Stimulated activated CD4-positive, alpha-beta T cell treated with anti-CD3 and anti-CD28 coated beads, Interleukin-12 subunit alpha, Interleukin-12 subunit beta, amount 100 ng/mL, for 48 hours (primary cell): ENCODE results near the gene TMEM106C.

ENCODE experiments used
- DNase-seq, 3 donors: peaks; one replicate each; pipeline ENCODE4 v3.0.0-alpha.2; 2020; ENCODE audit warnings: low read depth in 2 of 3, low spot score in 1 of 3

The TMEM106C gene

DNA sequence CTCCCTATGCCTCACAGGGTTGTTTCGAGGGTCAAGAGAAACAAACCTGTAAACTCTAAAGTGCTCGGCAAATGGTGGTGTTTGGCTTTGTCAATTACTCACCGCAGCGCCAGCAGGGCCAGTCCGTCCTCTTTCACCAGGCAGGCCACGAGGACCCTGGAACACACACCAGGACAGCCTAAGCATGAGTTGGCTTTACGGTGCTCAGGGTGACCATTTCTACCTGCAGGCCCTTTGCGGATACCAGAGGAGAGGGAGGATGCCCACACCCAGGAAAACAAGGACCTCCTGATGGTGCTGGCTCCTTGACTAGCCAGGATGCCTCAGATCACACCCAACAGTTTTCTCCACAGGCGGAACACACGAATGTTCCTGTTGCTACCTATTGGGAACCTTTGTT is 29.4 kb downstream of the TMEM106C start:
- no peak for DNase-seq

DNA sequence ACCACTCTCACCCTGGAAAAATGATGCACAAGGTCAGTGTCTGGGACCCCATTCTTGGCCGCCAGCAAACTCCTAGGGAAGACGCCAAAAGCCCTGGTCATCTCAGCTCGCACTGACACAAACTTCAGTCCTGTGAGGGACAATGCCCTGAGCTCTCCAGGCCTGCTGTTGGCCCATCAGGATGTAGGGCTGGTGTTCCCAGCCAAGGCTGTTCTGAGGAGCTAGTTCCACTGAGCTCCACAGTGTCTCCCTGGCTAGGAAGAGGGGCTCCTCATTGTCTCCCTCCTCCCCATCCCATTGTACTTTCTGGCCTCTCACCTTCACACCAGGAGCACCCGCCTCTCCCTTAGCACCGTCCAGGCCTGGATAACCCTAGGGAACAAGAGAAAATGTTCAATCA is 30.1 kb downstream of the TMEM106C start:
- no peak for DNase-seq

DNA sequence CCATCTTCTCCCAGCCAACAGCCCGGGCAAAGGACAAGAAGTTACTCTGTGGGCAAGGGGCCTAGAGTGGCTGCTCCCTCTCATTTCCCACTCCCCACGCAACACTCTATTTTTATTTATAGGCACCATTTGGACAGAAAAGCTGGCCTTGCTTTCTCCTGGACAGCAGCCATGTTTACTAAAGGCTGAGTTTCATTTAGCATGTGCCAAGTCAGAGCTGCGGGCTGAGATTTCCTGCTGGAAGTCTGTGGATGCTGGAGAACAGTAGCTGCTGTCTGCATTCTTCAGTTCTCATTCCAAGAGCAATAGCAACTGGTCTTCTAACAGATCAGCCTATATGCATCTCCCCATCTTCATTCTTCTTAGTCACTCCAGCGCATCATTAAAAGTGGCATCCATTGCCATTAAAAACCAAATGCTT is 32.6 kb downstream of the TMEM106C start:
- no peak for DNase-seq

DNA sequence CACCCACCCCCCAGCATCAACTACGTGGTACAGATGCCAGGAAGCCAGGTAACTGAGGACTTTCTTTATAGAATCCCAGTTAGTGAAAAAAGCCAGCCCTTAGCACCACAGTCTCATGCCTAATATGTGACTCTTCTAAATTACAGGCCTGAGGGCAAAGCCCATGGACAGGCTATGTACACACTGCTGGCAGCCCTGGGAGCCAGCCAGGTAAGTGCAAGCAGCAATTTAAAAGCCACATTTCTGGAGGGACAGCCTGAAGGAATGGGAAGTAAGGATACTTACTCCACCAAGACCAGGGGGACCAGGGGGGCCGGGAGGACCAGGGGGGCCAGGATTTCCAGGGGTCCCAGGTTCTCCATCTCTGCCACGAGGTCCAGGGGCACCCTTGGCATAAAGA is 33.9 kb downstream of the TMEM106C start:
- DNase-seq, result no peak

DNA sequence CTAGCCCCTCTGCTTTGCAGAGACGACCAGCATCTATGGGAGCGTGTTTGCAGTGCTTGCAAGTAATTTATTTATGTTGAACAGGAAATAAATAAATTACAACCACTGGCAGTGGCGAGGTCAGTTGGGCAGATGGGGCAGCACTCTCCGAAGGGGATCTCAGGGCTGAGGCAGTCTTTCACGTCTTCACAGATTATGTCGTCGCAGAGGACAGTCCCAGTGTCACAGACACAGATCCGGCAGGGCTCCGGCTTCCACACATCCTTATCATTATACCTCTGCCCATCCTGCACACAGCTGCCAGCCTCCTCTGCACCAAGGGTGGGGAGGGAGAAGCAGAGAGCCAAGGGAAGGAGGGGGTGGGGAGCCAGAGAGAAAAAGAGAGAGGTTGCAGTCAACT is 36.4 kb downstream of the TMEM106C start:
- no peak for DNase-seq

DNA sequence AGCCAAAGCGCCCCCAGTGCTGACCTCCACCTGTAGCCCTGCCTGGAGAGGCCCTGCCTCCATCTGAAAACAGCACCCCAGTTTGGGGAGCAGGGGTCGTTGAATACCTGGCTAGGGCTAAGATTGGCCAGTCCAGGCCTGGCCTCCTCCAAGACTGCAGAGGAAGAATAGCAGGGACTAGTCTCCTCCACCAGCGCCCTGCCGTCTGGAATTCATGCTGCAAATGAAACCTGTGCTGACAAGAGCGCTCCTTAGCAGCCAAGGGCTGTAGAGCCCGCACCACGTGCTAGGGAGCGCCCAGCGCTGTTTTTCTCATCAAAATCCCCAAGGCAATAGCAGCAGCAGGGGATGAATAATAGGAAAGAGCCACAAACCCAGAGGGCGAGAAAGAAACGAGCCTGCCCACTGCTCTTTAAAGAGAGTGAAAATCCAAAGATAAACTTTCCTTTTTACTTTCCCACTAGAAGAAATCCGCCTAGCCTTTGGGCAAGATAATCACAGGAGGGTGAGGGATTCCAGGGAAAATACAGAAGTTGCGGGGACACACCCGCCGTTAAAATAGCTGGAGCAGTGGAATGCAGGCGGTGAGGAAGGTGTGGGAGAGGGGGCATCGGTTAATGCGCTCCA is 37.6 kb downstream of the TMEM106C start:
- no peak for DNase-seq

DNA sequence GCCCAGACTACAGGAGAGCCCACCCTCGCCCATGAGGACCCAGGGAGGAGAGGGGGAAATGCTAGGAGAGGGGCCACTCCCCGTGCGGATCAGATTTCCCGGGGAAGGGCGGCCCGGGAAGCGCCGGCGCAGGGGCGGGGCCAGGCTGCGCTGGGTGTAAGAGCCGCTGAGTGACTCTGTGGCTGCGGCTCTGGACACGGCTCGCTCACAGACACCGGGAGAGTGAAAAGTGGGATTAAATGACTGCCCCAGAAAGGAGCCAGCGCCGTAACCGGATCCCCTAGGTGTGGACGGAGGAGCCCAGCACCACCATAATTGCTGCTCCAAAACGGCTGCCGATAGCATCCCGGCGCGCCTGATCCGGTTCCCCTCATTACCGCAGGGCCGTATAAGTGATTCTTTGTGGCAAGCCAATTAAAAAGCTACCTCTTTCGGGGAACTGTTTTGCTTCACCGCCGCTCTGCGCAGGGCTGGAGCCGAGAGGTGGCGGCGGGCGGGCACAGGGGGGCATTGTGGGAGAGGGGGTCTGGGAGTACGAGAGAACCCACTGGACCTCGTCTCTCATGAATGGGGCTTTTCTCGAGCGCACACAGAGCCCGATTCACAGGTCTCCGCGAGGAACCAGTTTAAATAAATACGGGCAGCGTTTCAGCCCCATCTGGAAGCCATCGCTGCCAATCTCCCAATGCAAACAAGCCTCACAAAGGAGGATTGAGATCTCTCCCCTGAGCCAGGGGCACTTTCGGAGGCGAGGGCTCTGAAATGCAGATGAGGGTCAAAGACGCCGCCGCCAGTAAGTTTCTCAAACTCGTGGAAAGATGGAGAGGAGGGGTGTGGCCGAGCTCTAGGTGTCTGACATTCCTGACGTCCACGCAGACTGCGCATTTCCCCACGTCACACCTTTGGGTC is 38.4 kb downstream of the TMEM106C start:
- DNase-seq, result no peak

DNA sequence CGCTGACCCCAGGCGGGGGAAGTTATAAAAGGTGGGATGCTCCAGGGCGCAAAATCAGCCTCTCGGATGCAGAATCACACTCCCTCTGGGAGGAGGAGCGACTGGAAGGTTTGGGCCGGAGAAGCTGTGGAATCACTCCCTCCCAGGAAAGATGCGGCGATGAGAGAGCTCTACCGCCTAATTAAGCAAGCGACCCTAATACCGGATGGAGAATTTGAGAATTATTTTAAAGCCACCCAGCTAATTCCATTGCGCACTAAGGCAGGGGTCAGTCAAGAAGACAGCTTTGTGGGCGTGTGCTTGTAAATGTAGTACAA is 39.0 kb downstream of the TMEM106C start:
- no peak for DNase-seq

DNA sequence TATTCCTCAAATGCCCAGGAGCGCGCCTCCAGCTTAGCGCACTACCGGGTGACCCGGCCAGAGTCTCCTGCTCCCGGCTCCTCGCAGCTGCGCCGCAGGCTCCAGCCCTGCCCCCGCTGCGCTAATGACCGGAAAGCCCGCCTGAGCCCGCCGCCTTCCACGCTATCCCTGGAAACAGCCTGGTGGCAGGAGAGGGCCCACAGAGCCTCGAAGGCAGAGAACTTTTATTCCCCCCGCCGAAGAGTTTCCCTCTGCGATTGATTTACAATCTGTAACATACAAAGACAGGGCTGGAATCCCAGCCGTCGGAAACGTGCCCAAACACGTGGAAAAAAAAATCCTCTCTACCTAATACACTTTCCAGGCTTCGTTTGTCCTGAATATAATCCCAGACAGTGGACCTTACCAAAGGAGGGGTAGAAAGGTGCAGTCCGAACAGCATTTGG is 39.4 kb downstream of the TMEM106C start:
- DNase-seq, result no peak

DNA sequence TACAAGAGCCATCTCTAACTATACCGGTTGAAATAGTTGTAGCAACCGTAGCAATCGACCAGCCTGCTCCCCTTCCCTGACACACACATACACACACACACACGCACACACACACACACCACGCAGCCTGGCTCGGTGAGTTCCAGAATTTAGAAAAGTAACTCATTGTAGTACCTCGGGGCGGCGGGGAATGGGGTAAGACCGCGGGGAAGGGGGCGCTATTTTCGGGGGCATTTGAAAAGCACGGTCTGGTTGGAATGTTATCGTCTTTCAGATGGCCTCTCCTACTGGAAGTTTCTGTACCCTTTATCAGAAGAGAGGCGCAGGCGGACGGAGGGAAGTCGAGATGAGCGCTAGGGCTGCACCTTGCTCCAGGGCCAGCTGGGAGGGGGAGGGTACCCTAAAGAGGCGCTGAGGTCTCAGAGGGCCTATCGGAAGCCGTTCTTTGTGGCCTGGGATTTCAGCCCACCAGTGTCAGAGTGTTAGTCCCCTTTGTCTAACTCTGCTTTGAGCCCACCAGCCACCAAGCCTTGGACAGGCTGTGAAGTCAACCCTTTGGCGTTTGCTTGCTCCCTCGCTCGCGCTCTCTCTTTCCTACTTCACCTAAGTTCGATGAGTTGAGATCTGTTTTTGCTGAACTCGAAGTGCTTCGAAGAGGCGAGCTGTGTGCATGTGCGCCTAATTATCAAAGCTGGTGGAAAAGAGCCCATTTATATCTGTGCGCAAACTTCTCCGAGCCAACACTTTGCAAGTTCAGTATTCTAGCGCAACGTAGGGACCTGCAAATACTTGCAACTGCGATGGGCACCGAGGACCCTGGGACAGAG is 40.0 kb downstream of the TMEM106C start:
- DNase-seq, result no peak

DNA sequence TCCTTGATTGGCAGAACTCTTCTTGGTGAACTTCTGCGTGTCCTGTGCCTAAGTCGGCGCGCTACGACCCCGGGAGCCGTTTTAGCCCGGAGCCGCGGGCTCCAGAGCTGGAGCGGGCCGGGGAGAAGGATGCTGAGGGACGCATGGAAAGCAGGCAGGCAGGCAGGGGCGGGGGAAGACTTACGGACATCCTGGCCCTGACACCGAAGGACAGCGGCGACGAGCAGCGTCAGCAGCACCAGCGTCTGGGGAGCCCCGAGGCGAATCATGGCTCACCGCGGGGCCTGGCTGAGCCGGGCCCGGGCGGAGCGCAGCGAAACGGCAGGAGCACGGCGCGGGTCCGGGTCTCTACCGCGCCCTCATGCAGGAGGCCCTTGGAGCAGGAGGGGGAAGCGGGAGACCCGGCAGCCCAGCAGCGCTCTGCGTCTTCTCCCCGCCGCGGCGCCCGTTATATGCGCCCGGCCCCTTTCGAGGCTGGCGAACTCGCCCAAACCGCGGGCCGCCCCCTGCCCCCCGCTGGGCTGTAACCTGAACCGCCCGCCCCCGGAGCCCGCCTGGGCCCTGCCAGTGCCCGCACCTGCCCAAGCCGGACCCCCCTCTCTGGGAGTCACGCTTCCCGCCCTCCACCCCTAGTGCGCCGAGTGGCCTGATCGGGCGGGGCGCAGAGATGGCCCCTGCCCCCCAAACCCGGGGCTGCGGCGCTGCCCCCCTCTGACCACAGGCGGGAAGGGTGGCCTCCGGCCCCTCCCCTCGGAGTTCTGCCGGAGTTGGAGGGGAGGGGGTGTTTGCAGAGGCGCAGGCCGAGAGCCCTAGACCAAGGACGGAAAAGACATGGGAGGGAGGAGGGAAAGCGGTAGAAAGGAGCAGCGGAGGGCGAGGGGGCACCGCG is 40.9 kb downstream of the TMEM106C start, which contains the start of gene COL2A1:
Gene COL2A1, minus strand, starts transcription at position 424 of the 889 bp plus-strand sequence. Its CDS starts 155 bp downstream, at position 269.
- no peak for DNase-seq

DNA sequence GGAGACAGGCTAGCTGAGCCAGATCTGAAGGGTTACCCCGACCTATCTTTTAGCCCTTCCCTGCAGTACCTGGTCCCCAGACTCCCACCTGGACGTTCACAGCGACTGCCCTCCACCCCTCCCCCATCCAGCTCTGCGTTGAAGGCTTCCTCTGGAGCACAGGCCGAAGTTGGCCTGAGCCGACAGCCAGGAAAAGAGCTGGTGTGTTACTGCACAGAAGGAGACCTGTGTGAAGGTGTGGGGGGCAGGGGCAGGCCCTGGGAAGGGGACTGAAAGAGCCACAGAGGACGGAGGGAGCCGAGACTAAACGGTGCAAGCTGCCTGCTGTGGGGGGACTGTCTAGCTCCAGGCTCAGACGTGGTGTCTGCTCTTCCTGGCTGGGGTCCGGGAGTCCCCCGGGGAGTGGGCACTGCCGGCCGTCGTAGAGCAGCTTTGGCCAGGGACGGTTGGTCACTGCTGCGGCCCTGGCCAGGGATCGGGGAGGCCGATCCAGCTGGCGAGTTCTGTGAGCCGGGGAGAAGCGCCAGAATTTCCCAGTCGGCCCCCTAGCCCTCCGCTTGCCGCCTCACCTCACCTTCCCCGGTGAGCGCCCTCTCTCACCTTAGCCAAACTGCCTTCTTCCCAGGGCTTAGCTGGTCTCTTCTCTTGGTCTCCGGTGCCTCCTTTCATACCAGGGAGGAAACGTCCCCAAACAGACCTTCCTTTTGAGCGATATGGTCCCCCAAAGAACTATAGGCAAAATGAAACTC is 41.8 kb downstream of the TMEM106C start:
- no peak for DNase-seq

DNA sequence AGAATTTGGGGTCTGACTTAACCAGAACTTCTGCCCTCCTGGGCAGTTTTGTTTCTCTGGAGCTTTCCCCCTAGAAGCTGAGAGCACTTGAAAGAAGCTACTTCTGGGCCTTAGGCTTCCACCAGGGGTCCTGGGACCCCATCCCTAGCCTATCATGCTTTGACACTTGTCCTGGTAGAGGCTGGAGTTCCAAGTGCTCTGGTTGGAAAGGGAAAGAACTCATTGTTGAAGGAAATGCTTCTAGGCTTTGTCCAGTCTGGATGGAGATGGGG is 42.3 kb downstream of the TMEM106C start:
- no peak for DNase-seq

DNA sequence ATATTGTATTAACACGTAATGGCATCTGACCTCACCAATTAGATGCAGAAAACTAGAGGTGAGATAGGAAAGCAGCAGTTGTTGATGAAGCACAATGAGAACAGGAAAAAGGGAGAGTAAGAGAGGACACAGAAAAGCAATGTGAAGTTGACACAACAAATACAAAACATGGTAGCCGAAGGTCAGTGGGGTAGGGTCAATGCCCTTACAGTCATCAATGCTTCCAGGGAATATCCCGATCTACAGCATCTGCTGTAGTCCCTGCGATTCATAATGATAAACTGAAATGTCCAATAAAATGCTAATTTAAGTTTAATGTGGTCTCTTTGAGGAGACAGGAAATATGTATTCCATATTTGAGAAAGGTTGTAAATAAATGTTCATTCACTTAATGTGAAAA is 43.8 kb downstream of the TMEM106C start:
- no peak for DNase-seq

DNA sequence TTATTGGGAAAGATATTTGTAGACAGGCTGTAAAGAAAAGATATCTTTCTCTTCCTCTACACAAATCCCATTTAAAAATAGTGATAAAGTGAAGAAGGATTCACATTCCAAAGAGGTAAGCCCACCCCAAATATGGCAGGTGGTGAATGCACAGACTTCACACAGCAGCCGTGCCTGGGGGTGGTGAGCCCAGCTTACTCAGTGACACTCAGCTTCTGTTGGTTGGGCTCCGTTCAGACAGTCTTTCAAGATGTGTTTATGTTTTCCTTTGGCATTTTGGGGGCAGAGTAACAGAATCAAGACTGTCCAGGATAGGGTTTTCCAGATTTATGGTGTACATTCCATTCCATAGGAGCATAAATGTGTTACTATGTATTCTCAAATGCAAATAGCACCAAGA is 45.0 kb downstream of the TMEM106C start:
- DNase-seq, result no peak

DNA sequence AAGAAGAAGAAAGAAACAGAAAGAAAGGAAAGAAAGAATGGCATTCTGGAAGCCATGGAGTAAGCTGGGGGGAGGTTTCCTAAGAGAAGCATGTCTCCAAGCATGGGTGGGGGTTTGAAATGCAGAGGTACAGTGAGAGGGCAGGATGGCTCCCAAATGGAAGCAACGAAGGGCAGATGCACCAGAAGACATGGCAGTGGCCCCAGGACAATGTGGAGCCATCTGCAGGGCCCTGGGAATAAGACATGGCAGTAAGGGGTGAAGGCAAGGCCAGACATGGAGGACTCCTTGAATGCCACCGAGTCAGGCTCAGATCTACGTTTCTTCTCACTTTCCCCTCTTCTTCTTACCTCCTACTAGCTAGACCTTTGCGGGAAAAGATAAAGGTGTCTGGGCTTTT is 45.6 kb downstream of the TMEM106C start:
- no peak for DNase-seq

DNA sequence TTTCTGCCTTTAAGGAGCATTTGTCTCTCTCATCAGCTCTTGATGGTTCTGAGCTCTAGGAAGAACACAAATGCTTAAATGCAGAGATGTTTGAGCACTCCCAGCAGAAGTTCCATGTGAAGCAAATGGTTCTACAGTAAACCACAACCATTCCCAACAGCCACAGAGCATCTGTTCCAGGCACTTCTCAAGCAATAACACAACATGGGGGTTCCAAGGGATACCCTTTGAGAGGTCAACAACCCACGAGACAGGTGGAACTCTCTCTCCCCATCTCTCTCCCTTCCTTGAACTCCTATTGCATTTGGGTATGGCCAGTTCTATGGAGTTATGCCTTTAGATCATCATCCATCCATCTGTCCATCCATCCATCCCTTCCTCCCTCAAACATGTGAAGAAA is 46.1 kb downstream of the TMEM106C start:
- no peak for DNase-seq

DNA sequence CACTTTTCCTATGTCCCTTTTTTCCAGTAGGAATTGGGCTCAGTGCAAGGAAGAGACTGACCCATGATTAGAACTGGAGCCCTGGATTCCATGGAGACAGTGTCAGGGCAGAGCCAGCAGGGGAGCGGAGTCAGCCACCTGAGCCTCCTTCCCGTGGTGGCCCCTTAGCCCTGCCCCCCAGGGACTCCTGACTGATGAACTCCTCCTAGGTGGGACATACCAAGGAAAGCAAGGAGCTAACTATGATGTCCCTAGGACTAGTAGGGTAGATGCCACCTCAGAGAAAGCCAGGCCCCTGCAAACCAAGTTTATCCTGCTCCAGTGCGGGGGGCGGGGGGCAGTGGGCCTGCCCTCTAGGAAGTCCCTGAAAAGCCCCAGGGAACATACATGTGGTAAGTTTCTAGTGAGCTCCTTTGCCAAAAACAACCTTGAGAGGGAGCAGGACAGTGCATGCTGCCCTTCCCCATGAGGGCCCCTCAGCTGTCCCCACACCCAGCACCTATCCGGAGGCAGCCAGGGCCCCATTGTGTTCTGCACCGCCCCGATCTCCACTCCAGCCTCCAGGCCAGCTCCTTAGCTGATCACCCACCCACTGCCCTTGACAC is 47.1 kb downstream of the TMEM106C start:
- DNase-seq, result no peak

DNA sequence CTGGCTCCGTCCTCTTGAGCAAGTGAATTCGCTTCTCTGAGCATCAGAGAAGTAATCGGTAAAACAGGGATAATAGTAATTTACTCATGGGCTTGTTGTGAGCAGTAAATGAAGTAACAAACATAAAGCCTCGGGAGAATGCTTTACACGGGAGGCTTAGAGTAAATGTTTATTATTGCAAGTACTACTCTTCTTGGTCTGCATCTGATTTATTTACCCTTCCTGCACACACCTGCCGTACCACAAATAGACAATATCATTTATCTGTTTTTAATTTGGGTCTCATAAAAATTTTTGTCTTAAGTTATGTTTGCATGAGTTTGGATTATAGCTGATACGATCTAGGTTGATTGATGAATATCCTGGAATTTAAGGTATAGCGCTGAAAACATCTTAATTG is 48.7 kb downstream of the TMEM106C start:
- no peak for DNase-seq

DNA sequence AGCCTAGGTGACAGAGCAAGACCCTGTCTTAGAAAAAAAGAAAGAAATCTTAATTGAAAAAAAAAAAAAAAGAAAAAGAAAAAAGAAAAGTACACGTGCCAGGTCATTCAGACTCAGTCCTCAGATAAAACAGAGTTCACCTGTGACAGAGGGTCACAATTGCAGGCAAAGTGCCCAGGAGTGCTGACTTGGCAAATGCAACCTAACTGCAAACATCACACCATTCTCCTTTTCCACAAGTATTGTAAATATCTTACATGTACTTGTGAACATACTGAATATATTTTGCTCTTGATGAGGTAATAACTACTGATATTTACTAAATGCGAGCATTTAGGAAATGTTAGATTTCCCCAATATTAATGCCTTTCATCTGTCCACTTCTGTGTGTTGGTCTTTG is 49.9 kb downstream of the TMEM106C start:
- no peak for DNase-seq
